GM18909 (cell line): ENCODE measurements around the gene ACTR3.
"Not testable (repeated sequence)": the region's sequence is repeated elsewhere in the genome, so short reads cannot be mapped to it uniquely, and the experiment has no call there.

Experiments
- ATAC-seq: cut with Tn5 transposase; IDR thresholded peaks from one replicate; pipeline ENCODE4 v1.9.1; 2021; ENCODE audit warnings: mild to moderate bottlenecking; ENCODE audit not compliant: unreplicated experiment, poor library complexity

The ACTR3 gene

DNA sequence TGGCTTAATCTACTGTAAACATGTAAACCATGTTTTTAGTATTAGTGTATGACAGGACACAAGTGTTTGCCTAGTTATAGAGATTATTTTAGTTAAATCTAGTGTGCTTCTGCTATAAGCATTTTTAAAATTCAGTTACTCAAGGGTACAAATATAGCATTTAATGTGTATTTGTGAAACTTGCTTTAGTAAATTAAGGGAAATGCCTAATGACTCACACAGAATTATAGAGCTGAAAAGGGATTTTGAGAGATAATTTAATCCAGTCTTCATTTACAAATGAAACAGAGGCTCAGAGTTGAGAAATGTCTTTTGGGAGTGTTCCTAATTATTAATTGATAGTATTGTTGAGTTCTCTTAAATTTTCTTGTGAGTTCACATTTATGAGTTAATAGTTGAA lies 8.2 kb downstream of the ACTR3 start:
- no peak for ATAC-seq

DNA sequence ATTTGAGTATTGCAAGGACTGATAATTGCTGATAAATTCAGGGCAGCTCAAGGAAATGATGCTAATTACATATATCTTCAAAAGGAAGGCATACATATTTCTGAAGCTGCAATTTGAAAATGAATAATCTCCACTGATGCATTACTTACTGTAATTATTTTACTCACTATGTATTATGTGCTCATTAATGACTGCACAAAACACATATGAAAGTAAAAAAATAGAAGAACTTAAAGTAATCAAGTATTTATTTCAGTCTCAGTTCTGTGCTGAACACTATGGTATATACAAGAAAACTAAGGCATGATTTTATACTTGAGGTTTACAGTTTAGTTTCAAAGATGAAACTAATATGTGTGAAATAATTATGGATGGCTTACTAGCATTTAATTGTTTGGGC lies 9.3 kb downstream of the ACTR3 start:
- ATAC-seq, result no peak

- ATAC-seq, result no peak
These were observed 12.1 kb downstream of the ACTR3 start for GRCh38 chr2:113901943-113902342.

DNA sequence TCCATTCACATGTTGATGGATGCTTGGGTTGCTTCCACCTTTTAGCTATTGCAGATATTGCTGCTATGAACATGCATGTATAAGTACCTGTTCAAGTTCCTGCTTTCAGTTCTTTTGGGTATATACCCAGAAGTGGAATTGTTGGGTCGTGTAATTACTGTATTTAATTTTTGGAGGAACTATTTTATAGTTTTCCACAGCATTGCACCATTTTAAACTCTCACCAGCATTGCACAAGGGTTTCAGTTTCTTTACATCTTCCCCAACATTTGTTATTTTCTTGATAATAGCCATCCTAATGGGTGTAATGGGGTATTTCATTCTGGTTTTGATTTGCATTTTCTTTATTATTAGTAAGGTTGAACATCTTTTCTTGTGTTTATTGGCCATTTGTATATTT lies 16.0 kb downstream of the ACTR3 start:
- ATAC-seq, result no peak

GRCh38 chr2:113906647-113907046 lies 16.8 kb downstream of the ACTR3 start:
- no peak for ATAC-seq

DNA sequence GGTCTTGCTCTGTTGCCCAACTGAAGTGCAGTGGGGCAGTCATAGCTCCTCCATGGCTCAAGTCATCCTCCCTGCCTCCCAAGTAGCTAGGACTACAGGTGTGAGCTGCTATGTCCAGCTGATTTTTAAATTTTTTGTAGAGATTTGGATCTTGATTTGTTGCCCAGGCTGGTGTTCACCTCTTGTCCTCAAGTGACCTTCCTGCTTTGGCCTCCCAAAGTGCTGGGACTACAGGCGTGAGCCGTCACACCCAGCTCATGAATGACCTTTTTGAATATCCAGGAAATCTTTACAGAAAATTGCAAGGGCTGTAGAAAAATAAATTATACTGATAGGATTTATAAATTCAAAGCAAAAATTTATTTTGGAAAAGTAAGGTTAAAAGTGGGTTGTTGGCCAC lies 17.4 kb downstream of the ACTR3 start:
- ATAC-seq, result no peak

DNA sequence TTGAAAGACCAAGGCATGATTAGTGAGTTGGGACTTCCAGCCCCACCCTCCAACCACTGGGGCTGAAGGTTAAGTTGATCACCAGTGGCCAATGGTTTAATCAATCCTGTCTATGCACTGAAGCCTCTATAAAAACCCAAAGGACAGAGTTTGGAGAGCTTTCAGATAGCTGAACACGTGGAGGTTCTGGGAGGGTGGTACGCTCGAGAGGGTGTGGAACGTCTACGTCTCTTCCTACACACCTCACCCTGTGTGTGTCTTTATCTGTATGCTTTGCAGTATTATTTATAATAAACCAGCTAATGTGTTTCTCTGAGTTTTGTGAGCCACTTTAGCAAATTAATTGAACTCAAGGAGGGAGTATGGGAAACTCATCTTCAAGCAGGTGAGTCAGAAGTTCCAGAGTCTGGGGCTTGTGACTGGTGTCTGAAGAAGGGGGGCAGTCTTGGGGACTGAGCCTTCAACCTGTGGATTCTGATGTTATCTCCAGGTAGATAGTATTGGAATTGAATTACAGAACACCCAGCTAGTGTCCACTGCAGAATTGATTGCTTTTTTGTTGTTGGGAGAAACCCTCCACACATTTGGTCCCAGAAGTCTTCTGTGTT lies 20.3 kb downstream of the ACTR3 start:
- no peak for ATAC-seq

DNA sequence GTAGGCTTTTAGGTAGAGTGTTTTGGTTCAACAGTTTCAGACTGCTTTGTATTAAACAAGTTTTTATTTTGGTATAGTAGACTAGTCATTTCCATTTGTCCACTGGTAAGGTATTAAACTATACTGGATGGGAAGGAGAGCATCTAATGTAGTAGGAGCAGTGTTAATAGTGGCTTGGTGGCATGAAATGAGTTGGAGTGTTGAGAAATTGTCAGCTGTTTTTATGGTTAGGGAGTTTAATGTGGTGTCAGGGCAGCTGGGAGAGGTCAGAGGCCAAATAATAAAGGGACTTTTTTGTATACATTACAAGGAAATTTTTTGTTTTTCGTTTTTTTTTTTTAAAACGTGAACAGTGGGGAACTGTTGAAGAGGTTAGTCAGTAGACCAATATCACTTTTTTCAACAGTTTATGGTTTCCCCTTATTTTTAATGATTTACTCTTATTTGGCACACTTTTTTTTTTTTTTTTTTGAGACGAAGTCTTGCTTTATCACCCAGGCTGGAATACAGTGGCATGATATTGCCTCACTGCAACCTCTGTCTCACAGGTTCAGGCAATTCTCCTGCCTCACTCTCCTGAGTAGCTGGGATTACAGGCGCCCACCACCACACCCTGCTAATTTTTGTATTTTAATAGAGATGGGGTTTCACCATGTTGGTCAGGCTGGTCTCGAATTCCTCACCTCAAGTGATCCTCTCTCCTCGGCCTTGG lies 21.2 kb downstream of the ACTR3 start:
- ATAC-seq, result no peak

DNA sequence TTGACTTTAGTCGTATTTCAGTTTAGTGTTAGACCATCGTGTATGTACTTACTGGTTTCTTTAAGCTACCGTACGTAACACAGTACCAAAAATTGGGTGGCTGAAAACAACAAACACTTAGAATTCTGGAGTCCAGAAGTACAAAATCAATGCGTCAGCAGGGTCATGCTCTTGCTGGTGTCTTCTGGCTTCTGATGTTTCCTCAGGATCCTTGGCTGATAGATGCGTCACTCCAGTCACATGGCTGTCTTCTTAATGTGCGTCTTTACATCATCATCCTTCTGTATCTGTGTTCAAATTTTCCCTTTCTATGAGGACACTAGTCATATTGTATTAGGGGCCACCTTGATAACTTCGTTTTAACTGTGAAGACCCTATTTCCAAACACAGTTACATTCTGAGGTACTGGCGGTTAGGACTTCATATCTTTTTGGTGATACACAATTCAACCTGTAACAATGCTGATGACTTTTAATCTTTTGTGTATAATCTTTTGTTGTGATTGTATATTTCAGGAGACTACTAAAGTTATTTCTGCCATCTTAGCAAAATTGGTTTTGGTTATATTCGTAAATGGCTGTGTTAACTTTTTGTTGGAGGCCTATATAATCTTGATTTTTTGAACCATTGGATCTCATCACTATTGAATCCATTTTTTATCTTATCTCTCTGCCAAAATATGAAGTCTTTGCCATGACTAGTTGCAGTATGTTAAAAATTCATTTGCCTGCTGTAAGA lies 25.4 kb downstream of the ACTR3 start:
- no peak for ATAC-seq

DNA sequence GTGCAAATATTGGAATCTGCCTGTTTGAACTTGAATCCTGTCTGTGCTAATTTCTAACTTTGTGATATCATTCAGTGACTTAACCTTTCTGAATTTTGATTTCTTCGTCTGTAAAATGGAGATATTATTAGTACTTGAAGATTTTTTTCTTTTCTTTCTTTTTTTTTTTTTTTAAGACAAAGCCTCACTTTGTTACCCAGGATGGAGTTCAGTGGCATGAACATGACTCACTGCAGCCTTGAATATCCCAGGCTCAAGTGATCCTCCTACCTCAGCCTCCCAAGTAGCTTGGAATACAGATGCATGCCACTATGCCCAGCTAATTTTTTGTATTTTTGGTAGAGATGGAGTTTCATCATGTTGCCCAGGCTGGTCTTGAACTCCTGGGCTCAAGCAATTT lies 28.3 kb downstream of the ACTR3 start:
- ATAC-seq, result no peak

DNA sequence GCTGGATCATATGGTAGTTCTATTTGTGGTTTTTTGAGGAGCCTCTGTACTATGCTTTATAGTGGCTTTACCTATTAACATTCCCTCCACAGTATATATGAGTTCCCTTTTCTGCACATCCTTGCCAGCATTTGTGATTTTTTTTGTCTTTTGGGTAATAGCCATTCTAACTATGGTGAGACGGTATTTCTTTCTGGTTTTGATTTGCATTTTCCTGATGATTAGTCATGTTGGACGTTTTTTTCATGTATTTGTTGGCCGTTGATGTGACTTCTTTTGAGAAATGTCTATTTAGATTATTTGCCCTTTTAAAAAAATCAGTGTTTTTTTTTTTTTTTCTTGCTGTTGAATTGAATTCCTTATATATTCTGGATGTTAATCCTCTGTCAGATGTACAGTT lies 31.1 kb downstream of the ACTR3 start:
- no peak for ATAC-seq

- ATAC-seq, result no peak
These were observed 32.4 kb downstream of the ACTR3 start for GRCh38 chr2:113922335-113922734.

DNA sequence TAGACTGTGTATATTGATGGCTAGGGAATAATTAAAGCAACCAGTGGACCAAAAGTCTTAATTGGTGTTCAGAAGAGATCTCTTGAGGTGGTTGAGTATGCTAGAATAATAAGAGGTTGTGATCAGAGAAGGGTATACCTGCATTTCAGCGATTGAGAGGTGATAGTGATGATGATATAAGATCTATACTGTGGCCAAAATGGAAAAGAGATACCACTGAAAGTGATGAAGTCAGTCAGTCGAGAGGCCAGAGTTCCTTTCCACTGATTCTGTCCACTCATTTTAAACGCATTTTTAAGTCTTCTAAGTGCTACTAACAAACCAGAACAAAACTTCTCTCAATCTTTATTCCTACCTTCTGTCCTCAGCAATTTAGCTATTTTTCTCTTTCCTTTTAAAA lies 32.9 kb downstream of the ACTR3 start:
- ATAC-seq, result no peak

DNA sequence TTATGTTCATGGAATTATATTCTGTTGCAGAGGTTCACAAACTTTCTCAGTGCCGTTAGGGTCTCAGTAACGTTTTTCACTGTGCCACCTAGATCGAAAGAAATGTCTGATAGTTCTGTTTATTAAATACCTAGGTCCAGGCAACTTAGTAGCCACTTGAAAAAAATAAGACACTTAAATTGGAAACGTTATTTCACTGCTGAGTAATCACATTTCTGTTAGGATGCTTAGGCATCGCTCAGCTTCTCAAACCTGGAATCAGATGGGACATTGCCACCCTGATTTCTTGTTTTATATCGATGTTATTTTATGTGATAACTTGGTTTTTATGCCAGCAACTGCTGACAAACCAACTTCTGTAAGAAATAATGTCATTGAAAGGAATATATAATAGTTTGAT lies 36.0 kb downstream of the ACTR3 start:
- ATAC-seq, result no peak

- no peak for ATAC-seq
These were observed 36.4 kb downstream of the ACTR3 start for GRCh38 chr2:113926314-113926713.

DNA sequence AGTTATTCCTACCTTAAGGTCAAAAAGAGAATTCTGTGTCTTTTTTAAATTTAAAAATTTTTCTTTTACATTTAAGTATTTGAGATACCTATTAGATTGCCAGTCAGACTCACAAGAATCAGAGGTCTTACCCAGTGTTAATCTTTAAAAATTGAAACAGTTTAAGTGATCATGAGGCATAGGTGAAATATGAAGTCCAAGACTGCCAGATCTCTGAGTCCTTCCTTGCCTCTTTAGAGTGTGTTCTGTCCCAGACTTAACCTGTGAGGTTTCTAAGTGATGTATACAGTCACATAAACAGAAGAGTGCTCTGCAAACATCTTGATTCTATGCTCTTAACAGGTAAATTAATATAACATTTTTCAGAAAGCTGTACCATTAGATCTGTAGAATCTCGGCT lies 40.6 kb downstream of the ACTR3 start:
- no peak for ATAC-seq

- no peak for ATAC-seq
These were observed 47.6 kb downstream of the ACTR3 start for GRCh38 chr2:113937501-113937900.

DNA sequence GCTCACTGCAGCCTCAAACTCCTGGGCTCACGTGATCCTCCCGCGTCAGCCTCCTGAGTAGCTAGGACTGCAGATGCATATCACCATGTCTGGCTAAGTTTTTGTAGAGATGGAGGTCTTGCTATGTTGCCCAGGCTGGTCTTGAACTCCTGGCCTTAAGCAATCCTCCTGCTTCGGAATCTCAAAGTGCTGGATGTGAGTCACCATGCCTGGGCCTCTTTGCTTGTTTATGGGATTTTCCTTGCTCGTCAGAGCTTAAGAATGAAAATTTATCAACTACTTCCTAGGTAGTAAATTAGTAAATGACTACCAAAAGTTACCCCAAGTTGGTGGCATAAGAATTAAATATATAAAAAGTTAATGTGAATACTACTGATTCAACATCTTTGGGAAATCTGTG lies 51.0 kb downstream of the ACTR3 start:
- ATAC-seq, result no peak

- ATAC-seq, result not testable (repeated sequence)
These were observed 55.9 kb downstream of the ACTR3 start for GRCh38 chr2:113945784-113946183.

DNA sequence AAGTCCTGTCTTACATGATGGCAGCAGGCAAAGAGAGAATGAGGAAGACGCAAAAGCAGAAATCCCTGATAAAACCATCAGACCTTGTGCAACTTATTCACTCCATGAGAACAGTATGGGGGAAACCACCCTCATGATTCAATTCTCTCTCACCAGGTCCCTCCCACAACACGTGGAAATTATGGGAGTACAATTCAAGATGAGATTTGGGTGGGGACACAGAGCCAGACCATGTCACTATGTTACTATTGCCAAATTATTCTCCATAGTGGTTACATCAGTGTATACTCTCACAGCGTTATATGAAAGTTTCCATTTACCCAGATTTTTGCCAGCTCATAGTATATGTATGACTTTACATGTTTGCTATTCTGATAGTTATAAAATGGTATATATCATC lies 61.0 kb downstream of the ACTR3 start:
- not testable (repeated sequence) for ATAC-seq

GRCh38 chr2:113961000-113961399 lies 71.1 kb downstream of the ACTR3 start:
- ATAC-seq, result no peak
